HG03354 (cell line): ENCODE results near the gene RHBDD2.
A peak's percentile ranks its signal among the peaks of the same experiment; 100 is the strongest.
"Not testable (repeated sequence)": the region's sequence is repeated elsewhere in the genome, so short reads cannot be mapped to it uniquely, and the experiment has no call there.

Experiments
- ATAC-seq: cut with Tn5 transposase; IDR thresholded peaks from one replicate; pipeline ENCODE4 v1.9.1; 2021; ENCODE audit warnings: mild to moderate bottlenecking; ENCODE audit not compliant: unreplicated experiment, poor library complexity, severe bottlenecking

The RHBDD2 gene

GRCh38 chr7:75878769-75879611, at the start of gene RHBDD2:
RHBDD2 (plus strand) TSS chr7:75879034; CDS start chr7:75879083, 49 bp downstream.
- peak; percentile 92 for ATAC-seq

GRCh38 chr7:75829656-75830055, 49.2 kb upstream of the RHBDD2 start:
- ATAC-seq, result not testable (repeated sequence)

GRCh38 chr7:75830978-75831377, 47.9 kb upstream of the RHBDD2 start:
- no peak for ATAC-seq

GRCh38 chr7:75833662-75834061, 45.2 kb upstream of the RHBDD2 start:
- ATAC-seq, result not testable (repeated sequence)

- no peak for ATAC-seq
These were observed 43.0 kb upstream of the RHBDD2 start for GRCh38 chr7:75835688-75836285.

- no peak for ATAC-seq
These were observed 42.0 kb upstream of the RHBDD2 start for GRCh38 chr7:75836798-75837197.

GRCh38 chr7:75838281-75838930, 40.4 kb upstream of the RHBDD2 start:
- ATAC-seq, result not testable (repeated sequence)

GRCh38 chr7:75840029-75840428, 38.8 kb upstream of the RHBDD2 start:
- no peak for ATAC-seq

GRCh38 chr7:75842836-75843446, 35.9 kb upstream of the RHBDD2 start:
- peak; percentile 93 for ATAC-seq

GRCh38 chr7:75843613-75844116, 35.2 kb upstream of the RHBDD2 start:
- ATAC-seq, result no peak

- no peak for ATAC-seq
These were observed 34.7 kb upstream of the RHBDD2 start for GRCh38 chr7:75844158-75844557.

- not testable (repeated sequence) for ATAC-seq
These were observed 33.7 kb upstream of the RHBDD2 start for GRCh38 chr7:75845132-75845531.

GRCh38 chr7:75847707-75848106, 31.1 kb upstream of the RHBDD2 start:
- ATAC-seq, result no peak

- ATAC-seq, result no peak
These were observed 29.3 kb upstream of the RHBDD2 start for GRCh38 chr7:75849573-75849972.

- ATAC-seq, result no peak
These were observed 28.6 kb upstream of the RHBDD2 start for GRCh38 chr7:75850235-75850634.

GRCh38 chr7:75854233-75854632, 24.6 kb upstream of the RHBDD2 start:
- no peak for ATAC-seq

- ATAC-seq, result not testable (repeated sequence)
These were observed 24.0 kb upstream of the RHBDD2 start for GRCh38 chr7:75854813-75855345.

- ATAC-seq, result no peak
These were observed 22.3 kb upstream of the RHBDD2 start for GRCh38 chr7:75856536-75856935.

- ATAC-seq, result no peak
These were observed 20.4 kb upstream of the RHBDD2 start for GRCh38 chr7:75858410-75858809.

- ATAC-seq, result no peak
These were observed 17.2 kb upstream of the RHBDD2 start for GRCh38 chr7:75861636-75862035.
